ENCODE results near the gene CASK.

CASK gene

DNA sequence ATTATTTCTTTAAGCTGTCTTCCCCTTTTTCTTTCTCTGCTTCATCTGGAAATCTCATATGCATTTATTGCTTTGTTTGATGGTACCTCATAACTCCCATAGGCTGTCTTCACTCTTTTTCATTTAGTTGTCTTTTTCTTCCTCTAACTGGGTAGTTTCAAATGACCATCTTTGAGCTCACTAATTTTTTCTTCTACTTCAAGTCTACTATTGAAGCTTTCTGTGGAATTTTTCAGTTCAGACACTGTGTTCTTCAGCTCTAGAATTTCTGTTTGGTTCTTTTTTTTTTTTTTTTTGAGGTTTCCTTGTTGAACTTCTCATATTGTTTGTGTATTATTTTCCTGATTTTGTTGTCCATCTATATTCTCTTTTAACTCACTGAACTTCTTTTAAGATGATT is 23.0 kb downstream of the CASK start:
- Histone ChIP-seq H3K27ac (no peak overlapping the region), H3K4me3 (no peak overlapping the region), H4K20me1 (peaks cover 0 to 5% (median 0%) of the 10 kb centered on the region in 11 experiments; a peak in 2 of 22 replicates), H3K9me3 (replicated peaks in 1 of 11) (peaks cover 70 to 90% (median 81%) of the 10 kb centered on the region in 11 experiments), H3K36me3 (peaks cover 7 to 17% (median 14%) of the 10 kb centered on the region in 11 experiments; a peak in 15 of 22 replicates), H3K27me3 (peaks cover 35 to 81% (median 73%) of the 10 kb centered on the region in 11 experiments), H3K9ac (no peak overlapping the region), H3K4me1 (no peaks in the 10 kb centered on the region), H3K4me2 (no peak overlapping the region)
- no peak for TF ChIP-seq Cebpa-rat (IDR thresholded peaks at IDR 0.05)

DNA sequence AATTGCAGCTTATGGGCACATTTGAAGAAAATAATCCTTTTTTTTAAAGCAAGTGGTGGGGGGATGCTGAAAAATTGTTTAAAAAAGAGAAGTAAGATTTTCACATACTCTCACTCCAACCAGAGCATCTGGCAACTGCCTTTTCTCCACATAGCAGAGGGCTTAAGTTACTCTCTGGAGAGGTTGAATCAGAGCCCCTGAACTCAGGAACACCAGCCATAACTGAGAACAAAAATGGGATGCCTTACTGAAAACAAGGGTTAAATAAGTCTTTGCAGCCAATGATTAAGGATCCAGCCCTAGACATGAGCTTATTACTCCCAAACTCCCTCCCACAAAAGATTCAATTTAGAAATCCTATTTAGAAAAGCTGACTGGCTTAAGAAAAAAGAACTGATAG is 27.5 kb downstream of the CASK start:
- Histone ChIP-seq H3K4me1 (no peaks in the 10 kb centered on the region), H3K36me3 (peaks cover 0 to 18% (median 2%) of the 10 kb centered on the region in 11 experiments; a peak in 9 of 22 replicates), H3K4me3 (no peak overlapping the region), H3K9ac (no peak overlapping the region), H3K27me3 (peaks cover 65 to 92% (median 85%) of the 10 kb centered on the region in 11 experiments), H3K9me3 (replicated peaks in 1 of 11) (peaks cover 63 to 89% (median 84%) of the 10 kb centered on the region in 11 experiments), H3K27ac (no peak overlapping the region), H4K20me1 (peaks cover 0 to 5% (median 0%) of the 10 kb centered on the region in 11 experiments; a peak in 3 of 22 replicates), H3K4me2 (no peak overlapping the region)
- TF ChIP-seq Cebpa-rat (IDR thresholded peaks at IDR 0.05): no peak

DNA sequence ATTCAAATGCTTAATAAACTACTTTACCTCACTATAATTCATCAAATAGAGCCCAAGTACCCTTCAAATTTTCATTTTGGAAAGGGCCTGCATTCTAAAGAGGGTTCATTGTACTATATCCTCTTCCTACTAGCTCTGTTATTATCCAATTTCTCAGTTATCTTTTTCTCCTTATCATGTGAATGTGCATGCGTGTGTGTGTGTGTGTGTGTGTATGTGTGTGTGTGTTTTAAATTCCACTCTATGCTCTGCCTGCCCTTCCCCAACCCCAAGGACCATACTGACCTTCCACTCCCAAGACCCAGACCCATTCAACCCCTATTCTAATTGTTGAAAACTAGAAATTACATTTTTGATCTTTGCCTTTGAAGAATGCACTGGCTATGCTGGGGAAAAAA is 33.3 kb downstream of the CASK start:
- no peak overlapping the region for H3K4me2 ChIP-seq
- peaks cover 0 to 4% (median 0%) of the 10 kb centered on the region in 11 experiments; a peak in 2 of 22 replicates for H4K20me1 ChIP-seq
- peaks cover 0 to 17% (median 0%) of the 10 kb centered on the region in 11 experiments; a peak in 7 of 22 replicates for H3K36me3 ChIP-seq
- H3K27me3 ChIP-seq: peaks cover 65 to 91% (median 80%) of the 10 kb centered on the region in 11 experiments
- H3K9ac ChIP-seq: no peak overlapping the region
- H3K9me3 ChIP-seq (replicated peaks in 1 of 11): peaks cover 19 to 38% (median 32%) of the 10 kb centered on the region in 11 experiments; a peak in 21 of 22 replicates
- H3K4me1 ChIP-seq: no peaks in the 10 kb centered on the region
- no peak for TF ChIP-seq Cebpa-rat (IDR thresholded peaks at IDR 0.05)
- no peak overlapping the region for H3K4me3 ChIP-seq
- no peak overlapping the region for H3K27ac ChIP-seq

DNA sequence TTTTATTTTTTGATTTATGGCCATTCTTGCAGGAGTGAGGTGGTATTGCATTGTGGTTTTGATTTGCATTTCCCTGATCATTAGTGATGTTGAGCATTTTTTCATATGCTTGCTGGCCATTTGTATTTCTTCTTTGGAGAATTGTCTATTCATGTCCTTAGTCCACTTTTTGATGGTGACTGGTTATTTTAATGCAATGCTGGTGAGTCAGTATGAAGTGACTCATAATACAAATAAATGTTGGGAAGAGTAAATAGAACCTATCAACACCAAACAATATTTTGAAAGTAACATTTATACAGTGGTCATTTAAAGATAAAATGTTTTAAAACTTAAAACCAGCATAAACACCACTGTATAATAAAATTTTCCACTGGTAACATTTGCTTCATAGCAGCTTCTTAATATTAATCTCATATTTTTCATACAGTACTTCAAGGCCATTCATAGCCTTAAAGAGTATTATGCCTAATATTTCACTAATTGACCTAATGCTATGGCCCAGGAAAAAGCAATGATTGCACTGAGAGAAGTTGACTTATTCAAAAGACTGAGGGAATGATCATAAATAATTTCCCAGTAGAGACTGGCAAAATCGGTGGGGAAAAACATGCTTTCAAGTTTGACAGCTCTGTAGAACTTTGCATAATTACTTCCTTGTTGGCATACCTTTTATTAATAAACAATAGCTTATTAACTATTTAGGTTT is 33.9 kb downstream of the CASK start:
- no peak overlapping the region for H3K27ac ChIP-seq

DNA sequence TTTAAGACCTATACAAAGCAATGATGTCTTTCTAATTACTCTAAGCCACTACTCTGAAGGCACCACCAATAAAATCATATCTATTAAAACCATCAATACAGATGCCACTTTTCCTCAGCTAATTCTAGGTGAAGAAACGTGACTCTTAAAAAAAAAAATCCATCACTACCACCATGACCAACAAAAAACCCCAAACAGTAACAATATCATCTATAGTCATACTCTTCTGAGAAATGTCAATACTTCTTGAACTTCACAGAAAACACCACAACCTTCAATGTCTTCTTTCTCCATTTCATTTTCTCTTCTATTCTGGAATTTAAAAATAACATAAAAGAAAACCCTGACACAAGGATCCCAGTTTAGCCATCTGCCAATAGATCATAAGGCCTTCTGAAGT is 35.7 kb downstream of the CASK start:
- no peak overlapping the region for H3K4me3 ChIP-seq
- H3K27ac ChIP-seq: no peak overlapping the region
- H4K20me1 ChIP-seq: peaks cover 0 to 12% (median 0%) of the 10 kb centered on the region in 11 experiments; a peak in 4 of 22 replicates
- peaks cover 66 to 91% (median 79%) of the 10 kb centered on the region in 11 experiments for H3K27me3 ChIP-seq
- no peaks in the 10 kb centered on the region for H3K4me1 ChIP-seq
- H3K4me2 ChIP-seq: no peak overlapping the region
- peaks cover 0 to 9% (median 0%) of the 10 kb centered on the region in 11 experiments; a peak in 2 of 22 replicates for H3K36me3 ChIP-seq
- TF ChIP-seq Cebpa-rat (IDR thresholded peaks at IDR 0.05): no peak
- no peak overlapping the region for H3K9ac ChIP-seq
- H3K9me3 ChIP-seq (replicated peaks in 1 of 11): peaks cover 6 to 28% (median 19%) of the 10 kb centered on the region in 11 experiments

More for the DNA sequence above, 33.9 kb downstream of the CASK start:
- no peaks in the 10 kb centered on the region for H3K4me1 ChIP-seq
- H4K20me1 ChIP-seq: peaks cover 0 to 4% (median 0%) of the 10 kb centered on the region in 11 experiments; a peak in 2 of 22 replicates
- no peak for TF ChIP-seq Cebpa-rat (IDR thresholded peaks at IDR 0.05)
- no peak overlapping the region for H3K4me3 ChIP-seq
- H3K4me2 ChIP-seq: no peak overlapping the region
- peaks cover 0 to 17% (median 0%) of the 10 kb centered on the region in 11 experiments; a peak in 7 of 22 replicates for H3K36me3 ChIP-seq
- no peak overlapping the region for H3K9ac ChIP-seq
- H3K27me3 ChIP-seq: peaks cover 65 to 91% (median 79%) of the 10 kb centered on the region in 11 experiments
- peaks cover 21 to 38% (median 28%) of the 10 kb centered on the region in 11 experiments for H3K9me3 ChIP-seq (replicated peaks in 1 of 11)

DNA sequence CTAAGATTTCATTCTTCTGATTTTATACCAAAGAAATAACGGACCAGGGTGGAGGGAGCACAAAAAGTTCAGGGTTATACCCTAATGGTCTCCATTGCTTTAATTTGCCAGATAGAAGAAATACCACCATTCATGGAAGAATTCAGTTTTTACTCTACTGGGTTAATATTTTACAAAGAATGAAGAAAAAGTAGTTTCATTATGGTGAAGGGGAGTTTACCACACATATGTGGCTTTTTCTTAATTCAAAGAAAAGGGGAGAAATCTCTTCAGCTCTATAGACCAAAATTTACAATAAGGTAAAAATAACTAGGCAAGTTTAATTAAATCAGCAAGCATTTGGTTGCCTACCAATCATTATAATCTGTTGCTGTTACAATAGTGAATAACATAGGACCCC is 37.6 kb downstream of the CASK start:
- peaks cover 0 to 12% (median 0%) of the 10 kb centered on the region in 11 experiments; a peak in 6 of 22 replicates for H4K20me1 ChIP-seq
- no peak for TF ChIP-seq Cebpa-rat (IDR thresholded peaks at IDR 0.05)
- H3K4me2 ChIP-seq: no peak overlapping the region
- no peak overlapping the region for H3K9ac ChIP-seq
- H3K4me1 ChIP-seq: 0 out of 20 replicates have a peak, but pooled peaks cover 0 to 8% (median 0%) of the 10 kb centered on the region in 10 experiments
- H3K27ac ChIP-seq: no peak overlapping the region
- peaks cover 0 to 19% (median 11%) of the 10 kb centered on the region in 11 experiments; a peak in 14 of 22 replicates for H3K9me3 ChIP-seq (replicated peaks in 1 of 11)
- 0 out of 22 replicates have a peak, but pooled peaks cover 0 to 3% (median 0%) of the 10 kb centered on the region in 11 experiments for H3K36me3 ChIP-seq
- no peak overlapping the region for H3K4me3 ChIP-seq
- peaks cover 71 to 96% (median 84%) of the 10 kb centered on the region in 11 experiments for H3K27me3 ChIP-seq

DNA sequence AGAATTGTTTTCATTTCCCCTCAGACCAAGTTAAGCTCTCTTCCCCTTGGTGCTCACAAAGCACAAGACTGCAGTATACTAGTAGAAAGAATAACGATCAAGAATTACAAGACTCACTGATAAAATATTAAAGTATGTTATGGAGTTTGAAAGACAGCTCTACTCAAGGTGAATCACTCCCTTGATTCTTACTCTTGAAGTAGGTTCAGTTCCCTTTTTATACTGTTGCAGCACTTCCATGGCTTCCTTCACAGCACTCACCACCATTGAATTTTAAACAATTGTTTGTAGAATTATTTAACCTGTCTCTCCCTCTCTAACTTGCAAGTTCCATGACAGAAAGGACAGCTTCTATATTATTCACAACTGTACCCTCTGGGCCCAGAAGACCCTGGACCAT is 42.2 kb downstream of the CASK start:
- H4K20me1 ChIP-seq: peaks cover 0 to 12% (median 0%) of the 10 kb centered on the region in 11 experiments; a peak in 6 of 22 replicates
- peaks cover 86 to 100% (median 97%) of the 10 kb centered on the region in 11 experiments for H3K27me3 ChIP-seq
- no peaks in the 10 kb centered on the region for H3K36me3 ChIP-seq
- H3K9ac ChIP-seq: no peak overlapping the region
- no peak for TF ChIP-seq Cebpa-rat (IDR thresholded peaks at IDR 0.05)
- H3K9me3 ChIP-seq (replicated peaks in 1 of 11): peaks cover 0 to 20% (median 12%) of the 10 kb centered on the region in 11 experiments; a peak in 14 of 22 replicates
- H3K4me1 ChIP-seq: 0 out of 20 replicates have a peak, but pooled peaks cover 0 to 8% (median 0%) of the 10 kb centered on the region in 10 experiments
- no peak overlapping the region for H3K4me3 ChIP-seq
- no peak overlapping the region for H3K27ac ChIP-seq
- H3K4me2 ChIP-seq: no peak overlapping the region

DNA sequence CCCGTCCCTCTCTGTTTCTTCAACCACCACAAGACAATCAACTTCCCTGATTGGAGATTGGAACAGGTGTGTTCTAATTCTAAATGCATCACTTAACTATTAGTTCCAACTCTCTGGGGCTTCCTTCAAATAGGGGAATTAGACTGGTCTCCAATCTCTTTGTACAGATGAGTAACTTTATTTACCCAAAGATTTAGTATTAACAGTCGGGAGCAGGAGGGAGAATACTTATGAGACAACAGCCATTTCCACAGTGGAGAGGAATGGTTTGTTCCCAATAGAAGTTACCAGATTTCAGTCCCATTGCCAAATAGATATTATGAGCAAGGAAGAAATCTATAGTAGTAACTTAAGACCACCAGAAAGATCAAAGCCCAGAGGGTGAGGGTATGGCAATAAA is 46.2 kb downstream of the CASK start:
- H3K4me3 ChIP-seq: no peak overlapping the region
- H3K4me2 ChIP-seq: no peak overlapping the region
- TF ChIP-seq Cebpa-rat (IDR thresholded peaks at IDR 0.05): no peak
- no peaks in the 10 kb centered on the region for H3K36me3 ChIP-seq
- H3K9ac ChIP-seq: no peak overlapping the region
- peaks cover 0 to 10% (median 4%) of the 10 kb centered on the region in 11 experiments; a peak in 7 of 22 replicates for H3K9me3 ChIP-seq (replicated peaks in 1 of 11)
- H3K4me1 ChIP-seq: 0 out of 20 replicates have a peak, but pooled peaks cover 0 to 8% (median 0%) of the 10 kb centered on the region in 10 experiments
- peaks cover 81 to 100% (median 94%) of the 10 kb centered on the region in 11 experiments for H3K27me3 ChIP-seq
- peaks cover 0 to 9% (median 0%) of the 10 kb centered on the region in 11 experiments; a peak in 3 of 22 replicates for H4K20me1 ChIP-seq
- no peak overlapping the region for H3K27ac ChIP-seq

DNA sequence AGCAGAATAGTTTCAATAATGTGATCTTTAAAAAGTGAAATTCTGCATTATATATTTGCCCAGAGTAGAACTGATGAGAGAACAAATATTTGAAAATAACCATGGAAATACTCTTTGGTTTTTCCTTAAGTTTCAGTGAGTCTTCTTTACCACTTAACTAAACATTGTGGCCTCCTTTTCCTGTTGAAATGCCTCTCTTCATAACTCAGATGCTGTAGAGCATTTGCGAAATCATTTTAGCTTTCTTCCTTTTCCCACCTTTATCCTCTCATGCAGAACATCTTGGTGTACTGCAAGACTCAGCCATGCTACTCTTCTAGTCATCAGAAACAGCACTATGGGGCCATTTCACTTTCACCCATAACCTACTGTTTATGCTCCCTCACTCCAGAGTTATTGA is 48.2 kb downstream of the CASK start:
- peaks cover 0 to 15% (median 0%) of the 10 kb centered on the region in 11 experiments; a peak in 2 of 22 replicates for H4K20me1 ChIP-seq
- H3K27me3 ChIP-seq: peaks cover 80 to 100% (median 94%) of the 10 kb centered on the region in 11 experiments
- H3K4me3 ChIP-seq: no peak overlapping the region
- H3K4me1 ChIP-seq: no peaks in the 10 kb centered on the region
- no peak overlapping the region for H3K4me2 ChIP-seq
- no peak for TF ChIP-seq Cebpa-rat (IDR thresholded peaks at IDR 0.05)
- no peak overlapping the region for H3K27ac ChIP-seq
- H3K9me3 ChIP-seq (replicated peaks in 1 of 11): peaks cover 0 to 10% (median 4%) of the 10 kb centered on the region in 11 experiments; a peak in 7 of 22 replicates
- no peaks in the 10 kb centered on the region for H3K36me3 ChIP-seq
- no peak overlapping the region for H3K9ac ChIP-seq
